HG03520 (cell line): ENCODE data around the gene CDH9.

Experiments
- ATAC-seq: cut with Tn5 transposase; IDR thresholded peaks from one replicate; pipeline ENCODE4 v1.9.1; 2021; ENCODE audit warnings: mild to moderate bottlenecking, moderate library complexity; ENCODE audit not compliant: unreplicated experiment

The CDH9 gene

GRCh38 chr5:26843677-26844076, 194.7 kb downstream of the CDH9 start:
- ATAC-seq: no peak

DNA sequence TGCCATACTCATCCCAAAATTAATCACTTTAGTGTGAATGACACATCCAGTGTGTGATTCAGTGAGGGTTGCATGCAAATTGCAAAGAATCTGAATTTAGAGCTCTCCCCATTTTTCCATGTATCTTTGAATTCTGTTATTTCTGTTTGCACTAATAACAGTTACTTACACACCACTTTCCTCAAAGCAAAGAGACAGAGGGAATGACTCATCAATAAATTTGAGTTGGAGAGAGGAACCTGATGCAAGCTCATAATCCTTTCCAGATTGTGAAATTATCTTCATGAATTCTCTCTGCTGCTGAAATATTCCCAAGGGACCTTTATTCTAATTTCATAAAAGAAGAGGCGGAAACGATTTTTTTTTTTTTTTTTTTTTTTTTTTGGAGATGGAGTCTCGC, 204.8 kb downstream of the CDH9 start:
- ATAC-seq: no peak
